C4-2B (cell line): ENCODE results near the gene HES1.

Experiments
- ZFX ChIP-seq: fragments of 450-650 bp; IDR thresholded peaks from 2 replicates; pipeline ENCODE4 v1.6.1; 2017
- TF ChIP-seq, protein P1 (sequence below): fragments of 450-650 bp; conservative IDR thresholded peaks from 2 replicates; pipeline ENCODE4 v1.5.1; 2017; ENCODE audit warnings: mild to moderate bottlenecking

DNA sequence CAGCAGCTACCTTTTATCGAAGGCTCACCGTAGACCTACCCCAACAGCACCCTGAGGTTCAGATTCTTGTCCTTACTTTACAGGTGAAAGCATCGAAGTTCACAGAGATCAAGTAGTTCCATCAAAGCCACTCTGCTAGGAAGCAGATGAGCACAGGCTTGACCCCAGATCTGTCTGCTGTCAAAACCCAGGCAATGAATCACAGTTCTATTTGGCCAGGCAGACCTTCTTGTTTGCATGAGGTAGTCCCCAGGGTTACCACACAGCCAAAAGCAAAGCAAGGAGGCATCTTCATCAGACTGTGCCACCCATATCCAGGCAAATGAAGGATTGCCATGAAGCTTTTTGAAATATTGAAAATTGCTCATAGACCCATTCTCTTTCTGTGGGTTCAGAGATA lies 33.0 kb downstream of the HES1 start:
- TF ChIP-seq, protein P1, sequence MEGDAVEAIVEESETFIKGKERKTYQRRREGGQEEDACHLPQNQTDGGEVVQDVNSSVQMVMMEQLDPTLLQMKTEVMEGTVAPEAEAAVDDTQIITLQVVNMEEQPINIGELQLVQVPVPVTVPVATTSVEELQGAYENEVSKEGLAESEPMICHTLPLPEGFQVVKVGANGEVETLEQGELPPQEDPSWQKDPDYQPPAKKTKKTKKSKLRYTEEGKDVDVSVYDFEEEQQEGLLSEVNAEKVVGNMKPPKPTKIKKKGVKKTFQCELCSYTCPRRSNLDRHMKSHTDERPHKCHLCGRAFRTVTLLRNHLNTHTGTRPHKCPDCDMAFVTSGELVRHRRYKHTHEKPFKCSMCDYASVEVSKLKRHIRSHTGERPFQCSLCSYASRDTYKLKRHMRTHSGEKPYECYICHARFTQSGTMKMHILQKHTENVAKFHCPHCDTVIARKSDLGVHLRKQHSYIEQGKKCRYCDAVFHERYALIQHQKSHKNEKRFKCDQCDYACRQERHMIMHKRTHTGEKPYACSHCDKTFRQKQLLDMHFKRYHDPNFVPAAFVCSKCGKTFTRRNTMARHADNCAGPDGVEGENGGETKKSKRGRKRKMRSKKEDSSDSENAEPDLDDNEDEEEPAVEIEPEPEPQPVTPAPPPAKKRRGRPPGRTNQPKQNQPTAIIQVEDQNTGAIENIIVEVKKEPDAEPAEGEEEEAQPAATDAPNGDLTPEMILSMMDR = no peak
- no peak for TF ChIP-seq ZFX
